T-helper 1 cell treated with Interleukin-12 subunit alpha and Interleukin-12 subunit beta and Interleukin-4 antibody, amounts not matched to agents 30 μg/mL and 1 μg/mL, for 36 hours (primary cell): ENCODE data around the gene SLC35G6.
"Not testable (repeated sequence)": the region's sequence is repeated elsewhere in the genome, so short reads cannot be mapped to it uniquely, and the experiment has no call there.

Experiments used
- H3K27ac Mint-ChIP-seq: one replicate; pipeline ENCODE4 v1.8.0; 2021; ENCODE audit warnings: mild to moderate bottlenecking, mixed read lengths
- H3K27me3 Mint-ChIP-seq: one replicate; pipeline ENCODE4 v1.8.0; 2021; ENCODE audit warnings: low read depth, mixed read lengths
- H3K36me3 Mint-ChIP-seq: one replicate; pipeline ENCODE4 v1.8.0; 2021; ENCODE audit warnings: low read depth, mixed read lengths
- H3K4me1 Mint-ChIP-seq: one replicate; pipeline ENCODE4 v1.8.0; 2021; ENCODE audit warnings: low read depth, mixed read lengths
- H3K4me3 Mint-ChIP-seq: one replicate; pipeline ENCODE4 v1.8.0; 2021; ENCODE audit warnings: mild to moderate bottlenecking, moderate library complexity, mixed read lengths
- H3K9me3 Mint-ChIP-seq: one replicate; pipeline ENCODE4 v1.8.0; 2021; ENCODE audit warnings: mixed read lengths

The SLC35G6 gene

DNA sequence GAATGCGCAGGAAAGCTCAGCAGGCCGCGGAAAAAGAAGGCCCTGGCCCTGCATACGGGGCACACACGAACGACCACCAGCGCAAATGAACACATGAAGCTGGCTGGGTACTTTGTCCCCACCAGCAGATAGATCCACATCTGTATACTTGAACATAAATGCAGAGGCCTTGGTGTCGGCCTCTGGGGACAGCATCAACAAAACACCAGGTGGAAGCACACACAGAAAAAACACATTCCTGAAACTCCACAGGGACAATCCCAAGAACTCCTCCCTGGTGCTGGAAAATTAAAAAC is 1.2 kb upstream of the SLC35G6 start:
- Mint-ChIP-seq H3K27ac (peak overlapping the region; percentile 90), H3K36me3 (peaks cover 3% of the 10 kb centered on the region), H3K27me3 (no peaks in the 10 kb centered on the region), H3K4me1 (peaks cover 46% of the 10 kb centered on the region), H3K9me3 (no peaks in the 10 kb centered on the region), H3K4me3 (peak overlapping the region; percentile 88)

DNA sequence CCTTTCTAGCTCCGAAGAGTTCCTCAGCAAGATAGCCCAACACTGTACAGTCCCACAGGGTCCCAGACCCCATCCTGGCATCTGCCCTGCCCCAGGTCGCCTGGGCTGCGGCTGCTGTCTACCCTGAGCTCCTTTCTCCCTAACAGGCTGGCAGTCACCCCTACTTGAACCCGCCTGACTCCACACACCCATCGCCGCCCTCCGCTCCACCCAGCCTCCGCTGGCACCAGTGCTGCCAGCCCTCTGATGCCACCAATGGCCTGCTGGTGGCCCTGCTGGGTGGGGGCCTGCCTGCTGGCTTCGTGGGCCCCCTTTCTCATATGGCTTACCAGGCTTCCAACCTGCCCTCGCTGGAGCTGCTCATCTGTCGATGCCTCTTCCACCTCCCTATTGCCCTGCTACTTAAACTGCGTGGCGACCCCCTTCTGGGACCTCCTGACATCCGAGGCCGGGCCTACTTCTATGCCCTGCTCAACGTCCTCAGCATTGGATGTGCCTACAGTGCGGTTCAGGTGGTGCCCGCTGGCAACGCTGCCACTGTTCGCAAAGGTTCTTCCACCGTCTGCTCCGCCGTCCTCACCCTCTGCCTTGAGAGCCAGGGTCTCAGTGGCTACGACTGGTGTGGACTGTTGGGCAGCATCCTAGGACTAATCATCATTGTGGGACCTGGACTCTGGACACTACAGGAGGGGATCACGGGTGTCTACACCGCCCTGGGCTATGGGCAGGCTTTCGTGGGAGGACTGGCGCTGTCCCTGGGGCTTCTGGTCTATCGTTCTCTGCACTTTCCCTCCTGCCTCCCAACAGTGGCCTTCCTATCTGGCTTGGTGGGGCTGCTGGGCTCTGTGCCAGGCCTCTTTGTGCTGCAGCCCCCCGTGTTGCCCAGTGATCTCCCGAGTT is 846 bp downstream of the SLC35G6 start:
- H3K9me3 Mint-ChIP-seq, H3K27me3 Mint-ChIP-seq, H3K36me3 Mint-ChIP-seq: not testable (repeated sequence)
- H3K27ac Mint-ChIP-seq = peak overlapping the region; percentile 95
- peaks cover 48% of the 10 kb centered on the region for H3K4me1 Mint-ChIP-seq
- H3K4me3 Mint-ChIP-seq = peak overlapping the region; percentile 45

DNA sequence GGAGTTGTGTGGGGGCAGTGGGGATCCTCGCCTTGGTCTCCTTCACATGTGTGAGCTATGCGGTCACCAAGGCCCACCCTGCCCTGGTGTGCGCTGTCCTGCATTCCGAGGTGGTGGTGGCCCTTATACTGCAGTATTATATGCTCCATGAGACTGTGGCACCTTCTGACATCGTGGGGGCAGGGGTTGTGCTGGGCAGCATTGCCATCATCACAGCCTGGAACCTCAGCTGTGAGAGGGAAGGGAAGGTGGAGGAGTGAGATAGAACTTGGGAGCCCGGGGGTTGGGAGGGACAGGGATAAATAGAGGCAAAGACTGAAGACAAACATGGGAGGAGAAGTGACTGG is 1.5 kb downstream of the SLC35G6 start:
- Mint-ChIP-seq H3K4me1 (peaks cover 52% of the 10 kb centered on the region), H3K27ac (peak overlapping the region; percentile 95), H3K36me3 (peaks cover 15% of the 10 kb centered on the region), H3K4me3 (peak overlapping the region; percentile 95)
- not testable (repeated sequence) for H3K9me3 Mint-ChIP-seq, H3K27me3 Mint-ChIP-seq

DNA sequence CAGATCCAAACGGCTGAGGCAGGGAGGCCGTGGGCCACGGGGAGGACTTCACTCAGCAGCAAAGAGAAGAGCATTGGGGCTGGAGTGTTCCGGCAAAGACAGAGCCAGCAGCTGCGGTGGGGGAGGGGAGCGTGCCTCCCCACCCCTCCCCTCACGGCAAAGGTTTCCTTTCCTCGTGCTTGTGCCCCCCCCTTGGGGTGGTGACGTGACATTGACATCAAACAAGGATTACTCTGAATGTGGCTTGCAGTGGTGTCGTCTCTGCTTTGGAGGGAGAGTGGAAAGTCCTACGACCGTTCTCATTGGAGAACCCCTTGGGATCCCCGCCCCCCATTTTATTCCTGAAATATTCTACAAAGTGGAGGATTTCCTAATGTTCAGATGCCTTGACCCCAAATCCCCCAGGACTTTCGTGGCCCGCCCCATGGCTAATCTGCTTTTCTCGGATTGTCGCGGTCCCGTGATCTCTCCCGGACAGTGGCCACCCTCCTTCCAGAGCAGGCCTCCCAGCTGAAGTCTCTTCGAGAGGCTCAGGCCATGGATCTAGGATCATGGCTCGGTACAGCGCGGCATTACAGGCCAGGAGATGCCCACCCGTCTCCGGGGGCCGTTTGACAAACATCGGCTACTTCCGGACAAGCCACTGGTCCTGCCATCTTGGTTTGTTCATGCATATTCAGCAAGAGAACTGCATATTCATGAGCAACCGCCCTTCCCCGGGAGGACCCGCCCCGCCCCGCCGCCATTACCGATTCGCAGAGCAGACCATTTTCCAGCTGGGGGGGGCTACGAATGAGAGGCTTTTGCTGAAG is 2.2 kb downstream of the SLC35G6 start:
- Mint-ChIP-seq H3K27me3 (no peaks in the 10 kb centered on the region), H3K9me3 (no peaks in the 10 kb centered on the region), H3K4me1 (peaks cover 48% of the 10 kb centered on the region), H3K4me3 (peak overlapping the region; percentile 95), H3K27ac (peak overlapping the region; percentile 95), H3K36me3 (peaks cover 17% of the 10 kb centered on the region)

DNA sequence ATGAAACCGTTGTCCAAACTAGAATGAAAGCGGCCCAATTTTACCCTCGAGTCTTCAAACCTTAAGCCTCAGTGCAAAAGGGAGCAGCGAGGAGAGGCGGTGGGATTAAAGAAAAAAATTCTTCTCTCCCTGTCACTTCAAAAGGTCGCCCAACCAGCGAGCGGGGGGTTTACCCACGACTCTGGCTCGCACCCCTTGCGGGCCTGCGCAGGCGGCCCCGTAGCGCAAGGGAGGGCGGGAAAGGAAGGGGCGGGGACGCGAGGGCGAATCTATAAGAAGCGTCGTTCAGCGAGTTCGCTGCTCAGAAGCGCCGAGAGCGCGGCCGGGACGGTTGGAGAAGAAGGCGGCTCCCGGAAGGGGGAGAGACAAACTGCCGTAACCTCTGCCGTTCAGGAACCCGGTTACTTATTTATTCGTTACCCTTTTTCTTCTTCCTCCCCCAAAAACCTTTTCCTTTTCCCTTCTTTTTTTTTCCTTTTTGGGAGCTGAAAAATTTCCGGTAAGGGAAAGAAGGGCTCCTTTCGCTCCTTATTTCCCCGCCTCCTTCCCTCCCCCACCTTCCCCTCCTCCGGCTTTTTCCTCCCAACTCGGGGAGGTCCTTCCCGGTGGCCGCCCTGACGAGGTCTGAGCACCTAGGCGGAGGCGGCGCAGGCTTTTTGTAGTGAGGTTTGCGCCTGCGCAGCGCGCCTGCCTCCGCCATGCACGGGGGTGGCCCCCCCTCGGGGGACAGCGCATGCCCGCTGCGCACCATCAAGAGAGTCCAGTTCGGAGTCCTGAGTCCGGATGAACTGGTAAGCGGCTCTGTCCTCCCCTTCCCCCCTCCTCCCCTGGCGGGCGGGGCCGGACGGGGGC is 3.0 kb downstream of the SLC35G6 start, which contains the start of gene POLR2A:
Gene POLR2A (plus strand): TSS at position 300 of the 852 bp plus-strand sequence.
- Mint-ChIP-seq H3K4me3 (peak within 1 kb of the TSS; percentile 95), H3K36me3 (peaks cover 22% of the 10 kb centered on the region), H3K27me3 (no peaks in the 10 kb centered on the region), H3K9me3 (no peaks in the 10 kb centered on the region), H3K27ac (peak within 1 kb of the TSS; percentile 95), H3K4me1 (peaks cover 52% of the 10 kb centered on the region)

DNA sequence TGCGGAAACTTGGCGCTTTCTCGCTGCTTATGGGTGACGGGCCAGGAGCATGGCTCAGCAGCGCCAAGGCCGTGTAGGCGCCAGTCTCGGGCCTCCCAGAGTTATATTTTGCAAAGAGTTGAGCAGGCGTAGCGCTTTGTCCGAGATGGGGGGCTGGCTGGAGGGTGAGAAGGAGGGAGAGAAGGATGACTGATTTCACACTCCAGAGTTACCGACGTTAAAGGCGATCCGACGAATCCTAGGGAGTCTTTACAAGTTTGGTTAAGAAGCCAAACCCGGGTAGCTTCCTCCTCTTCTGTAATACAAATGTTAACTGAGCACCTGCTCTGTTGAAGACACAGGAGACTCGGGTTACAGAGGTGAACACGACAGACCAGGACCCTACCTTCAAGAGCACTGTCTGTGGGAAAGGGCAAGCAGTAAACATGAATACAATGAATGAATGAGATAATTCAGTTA is 3.7 kb downstream of the SLC35G6 start:
- Mint-ChIP-seq H3K27me3 (no peaks in the 10 kb centered on the region), H3K36me3 (peaks cover 23% of the 10 kb centered on the region), H3K4me1 (peaks cover 53% of the 10 kb centered on the region), H3K4me3 (peak overlapping the region; percentile 95), H3K27ac (peak overlapping the region; percentile 95), H3K9me3 (no peaks in the 10 kb centered on the region)

DNA sequence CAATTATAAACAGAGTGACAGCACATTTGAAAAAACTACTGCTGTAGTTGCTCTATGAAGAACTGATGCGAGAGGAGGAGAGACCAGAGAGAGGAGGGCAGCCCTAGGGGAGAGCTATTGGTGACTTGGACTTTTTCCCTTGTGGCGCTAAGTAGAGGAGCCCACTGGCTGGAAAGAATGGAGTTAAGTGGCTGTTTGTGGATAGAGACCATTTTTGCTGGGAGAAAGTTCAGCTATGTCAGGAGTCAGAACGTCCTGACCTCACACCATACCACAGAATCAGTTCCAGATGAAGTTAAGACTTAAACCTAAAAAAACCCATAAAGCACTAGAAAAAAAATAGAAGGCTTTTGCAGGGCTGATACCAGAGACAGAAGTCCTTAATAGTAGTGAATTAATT is 4.9 kb downstream of the SLC35G6 start:
- Mint-ChIP-seq H3K36me3 (peaks cover 29% of the 10 kb centered on the region), H3K27ac (peak overlapping the region; percentile 47)

DNA sequence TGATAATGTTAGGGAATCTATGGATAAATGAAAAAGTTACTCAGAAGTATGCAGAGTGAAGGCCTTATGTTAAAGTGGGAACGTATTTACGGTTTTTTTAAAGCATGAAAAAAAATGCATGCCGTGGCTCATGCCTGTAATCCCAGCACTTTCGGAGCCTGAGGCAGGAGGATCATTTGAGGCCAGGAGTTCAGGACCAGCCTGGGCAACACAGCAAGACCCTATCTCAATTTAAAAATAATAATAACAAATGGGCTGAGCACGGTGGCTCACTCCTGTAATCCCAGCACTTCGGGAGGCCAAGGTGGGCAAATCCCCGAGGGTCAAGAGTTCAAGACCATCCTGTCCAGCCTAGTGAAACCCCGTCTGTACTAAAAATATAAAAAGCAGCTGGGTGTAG is 8.9 kb downstream of the SLC35G6 start:
- H3K4me3 Mint-ChIP-seq = no peak overlapping the region
- peaks cover 42% of the 10 kb centered on the region for H3K36me3 Mint-ChIP-seq
- peaks cover 49% of the 10 kb centered on the region for H3K4me1 Mint-ChIP-seq
- H3K27me3 Mint-ChIP-seq = no peaks in the 10 kb centered on the region
- H3K9me3 Mint-ChIP-seq = no peaks in the 10 kb centered on the region
- peak overlapping the region; percentile 34 for H3K27ac Mint-ChIP-seq

More for the DNA sequence above, 4.9 kb downstream of the SLC35G6 start:
- Mint-ChIP-seq H3K4me1 (peaks cover 54% of the 10 kb centered on the region), H3K4me3 (peak overlapping the region; percentile 77), H3K27me3 (no peaks in the 10 kb centered on the region), H3K9me3 (no peaks in the 10 kb centered on the region)

DNA sequence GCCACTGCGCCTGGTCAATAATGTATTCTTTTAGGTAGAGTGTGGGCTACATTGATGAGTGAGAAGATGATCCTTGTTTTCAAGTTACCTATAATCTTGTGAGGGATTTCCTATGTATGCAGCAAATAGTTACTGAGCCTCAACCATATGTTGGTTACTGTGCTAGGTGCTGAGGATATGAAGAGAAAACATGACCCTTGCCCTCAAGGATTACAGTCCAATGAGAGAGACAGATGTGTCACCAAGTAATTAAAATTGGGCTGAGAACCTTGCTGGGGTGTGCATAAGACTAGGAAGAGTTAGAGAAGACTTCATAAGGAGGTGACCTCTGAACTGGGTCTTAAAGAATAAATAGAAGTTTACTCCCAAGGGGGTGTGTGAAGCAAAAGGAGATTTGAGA is 10.3 kb downstream of the SLC35G6 start:
- Mint-ChIP-seq H3K9me3 (no peaks in the 10 kb centered on the region), H3K4me3 (no peak overlapping the region), H3K27me3 (no peaks in the 10 kb centered on the region), H3K27ac (no peak overlapping the region), H3K4me1 (peaks cover 44% of the 10 kb centered on the region), H3K36me3 (peaks cover 44% of the 10 kb centered on the region)

DNA sequence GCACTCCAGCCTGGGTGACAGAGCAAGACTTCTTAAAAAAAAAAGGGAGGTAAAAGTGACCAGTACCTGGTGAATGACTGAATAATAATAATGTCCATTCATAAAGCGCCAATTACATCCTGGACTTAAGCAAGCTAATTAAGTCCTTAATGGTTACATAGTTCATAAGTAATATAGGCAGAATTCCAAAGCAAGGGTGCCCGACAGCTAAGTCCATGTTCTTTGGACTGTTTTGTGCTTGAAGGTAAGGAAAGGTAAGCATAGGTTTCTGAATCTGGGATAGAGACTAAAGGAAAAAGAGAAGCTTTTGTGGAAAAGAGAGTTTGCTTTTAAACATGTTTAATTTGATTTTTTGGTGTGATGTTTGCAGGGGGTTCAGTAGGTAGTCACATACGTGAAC is 12.7 kb downstream of the SLC35G6 start:
- H3K4me3 Mint-ChIP-seq = no peak overlapping the region
- H3K4me1 Mint-ChIP-seq = peaks cover 32% of the 10 kb centered on the region
- no peak overlapping the region for H3K27ac Mint-ChIP-seq
- no peaks in the 10 kb centered on the region for H3K27me3 Mint-ChIP-seq
- peaks cover 53% of the 10 kb centered on the region for H3K36me3 Mint-ChIP-seq
- no peaks in the 10 kb centered on the region for H3K9me3 Mint-ChIP-seq

DNA sequence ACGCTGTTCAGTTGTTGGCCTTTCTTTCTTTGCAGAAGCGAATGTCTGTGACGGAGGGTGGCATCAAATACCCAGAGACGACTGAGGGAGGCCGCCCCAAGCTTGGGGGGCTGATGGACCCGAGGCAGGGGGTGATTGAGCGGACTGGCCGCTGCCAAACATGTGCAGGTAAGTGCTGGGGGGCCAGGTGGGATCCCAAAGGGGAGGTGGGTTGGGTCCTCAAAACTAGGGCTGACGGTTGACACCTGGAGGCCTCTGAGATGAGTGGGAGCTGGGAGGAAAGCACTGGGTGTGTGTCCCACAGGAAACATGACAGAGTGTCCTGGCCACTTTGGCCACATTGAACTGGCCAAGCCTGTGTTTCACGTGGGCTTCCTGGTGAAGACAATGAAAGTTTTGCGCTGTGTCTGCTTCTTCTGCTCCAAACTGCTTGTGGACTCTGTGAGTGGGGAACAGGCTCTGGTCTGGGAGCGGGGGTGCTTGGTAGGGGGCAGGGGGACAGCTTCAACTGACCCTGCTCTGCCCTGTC is 14.7 kb downstream of the SLC35G6 start:
- peaks cover 20% of the 10 kb centered on the region for H3K4me1 Mint-ChIP-seq
- H3K4me3 Mint-ChIP-seq = no peak overlapping the region
- no peaks in the 10 kb centered on the region for H3K27me3 Mint-ChIP-seq
- H3K9me3 Mint-ChIP-seq = no peaks in the 10 kb centered on the region
- peaks cover 54% of the 10 kb centered on the region for H3K36me3 Mint-ChIP-seq
- no peak overlapping the region for H3K27ac Mint-ChIP-seq

DNA sequence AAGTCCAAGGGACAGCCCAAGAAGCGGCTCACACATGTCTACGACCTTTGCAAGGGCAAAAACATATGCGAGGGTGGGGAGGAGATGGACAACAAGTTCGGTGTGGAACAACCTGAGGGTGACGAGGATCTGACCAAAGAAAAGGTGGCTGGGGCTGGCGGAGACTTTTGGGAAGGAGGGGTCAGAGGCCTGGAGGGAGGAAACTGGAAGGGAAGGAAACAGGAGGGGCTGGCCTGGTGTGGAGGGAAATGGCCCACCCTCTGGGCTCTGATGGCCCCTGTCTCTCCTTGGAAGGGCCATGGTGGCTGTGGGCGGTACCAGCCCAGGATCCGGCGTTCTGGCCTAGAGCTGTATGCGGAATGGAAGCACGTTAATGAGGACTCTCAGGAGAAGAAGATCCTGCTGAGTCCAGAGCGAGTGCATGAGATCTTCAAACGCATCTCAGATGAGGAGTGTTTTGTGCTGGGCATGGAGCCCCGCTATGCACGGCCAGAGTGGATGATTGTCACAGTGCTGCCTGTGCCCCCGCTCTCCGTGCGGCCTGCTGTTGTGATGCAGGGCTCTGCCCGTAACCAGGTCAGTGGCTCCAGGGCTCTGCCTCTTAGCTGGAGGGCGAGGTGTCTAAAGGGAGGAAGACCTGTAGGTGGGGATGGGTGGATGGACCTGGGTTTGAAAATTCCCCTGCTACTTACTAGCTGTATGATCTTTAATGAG is 15.4 kb downstream of the SLC35G6 start:
- no peak overlapping the region for H3K27ac Mint-ChIP-seq
- no peaks in the 10 kb centered on the region for H3K27me3 Mint-ChIP-seq
- peaks cover 17% of the 10 kb centered on the region for H3K4me1 Mint-ChIP-seq
- H3K36me3 Mint-ChIP-seq = peaks cover 59% of the 10 kb centered on the region
- no peaks in the 10 kb centered on the region for H3K9me3 Mint-ChIP-seq
- no peak overlapping the region for H3K4me3 Mint-ChIP-seq

DNA sequence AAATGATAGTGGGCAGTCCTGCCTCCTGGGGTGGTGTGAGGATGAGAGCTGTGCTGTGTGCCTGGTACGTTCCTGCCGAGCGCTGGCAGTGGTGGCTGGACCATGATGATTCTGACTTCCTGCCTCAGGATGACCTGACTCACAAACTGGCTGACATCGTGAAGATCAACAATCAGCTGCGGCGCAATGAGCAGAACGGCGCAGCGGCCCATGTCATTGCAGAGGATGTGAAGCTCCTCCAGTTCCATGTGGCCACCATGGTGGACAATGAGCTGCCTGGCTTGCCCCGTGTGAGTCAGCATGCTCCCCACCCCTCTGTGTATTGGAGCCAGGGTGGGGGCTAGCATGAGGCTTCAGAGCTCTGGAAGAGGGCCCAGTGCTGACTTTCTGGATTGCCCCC is 16.0 kb downstream of the SLC35G6 start:
- no peak overlapping the region for H3K4me3 Mint-ChIP-seq
- no peaks in the 10 kb centered on the region for H3K27me3 Mint-ChIP-seq
- H3K9me3 Mint-ChIP-seq = no peaks in the 10 kb centered on the region
- peaks cover 60% of the 10 kb centered on the region for H3K36me3 Mint-ChIP-seq
- H3K27ac Mint-ChIP-seq = no peak overlapping the region
- H3K4me1 Mint-ChIP-seq = peaks cover 15% of the 10 kb centered on the region
